Activated CD8-positive, alpha-beta memory T cell treated with anti-CD3 and anti-CD28 coated beads for 48 hours (primary cell): ENCODE measurements around the gene MAP7D1.
A peak's percentile ranks its signal among the peaks of the same experiment; 100 is the strongest.
"Not testable (repeated sequence)": the region's sequence is repeated elsewhere in the genome, so short reads cannot be mapped to it uniquely, and the experiment has no call there.

ENCODE experiments used
- DNase-seq, 3 experiments: peaks; one replicate each; pipeline ENCODE4 v3.0.0-alpha.2; 2020; ENCODE audit warnings: low read depth in 2 of 3, low spot score in 2 of 3

The MAP7D1 gene

GRCh38 chr1:36151134-36151844 is 4.7 kb upstream of the MAP7D1 start:
- DNase-seq = no peak

GRCh38 chr1:36151845-36152203 is 4.1 kb upstream of the MAP7D1 start:
- DNase-seq = no peak

- no peak for DNase-seq
Measured at GRCh38 chr1:36153476-36153875, 2.5 kb upstream of the MAP7D1 start.

GRCh38 chr1:36154335-36154734 is 1.6 kb upstream of the MAP7D1 start:
- no peak for DNase-seq

GRCh38 chr1:36154765-36155407 is 1.1 kb upstream of the MAP7D1 start:
- no peak for DNase-seq

- no peak for DNase-seq
Measured at GRCh38 chr1:36156329-36157114, 562 bp downstream of the MAP7D1 start.

GRCh38 chr1:36157115-36157903 is 1.3 kb downstream of the MAP7D1 start:
- no peak for DNase-seq

- DNase-seq = no peak
Measured at GRCh38 chr1:36157973-36158826, 2.2 kb downstream of the MAP7D1 start.

- not testable (repeated sequence) for DNase-seq
Measured at GRCh38 chr1:36158827-36159252, 2.9 kb downstream of the MAP7D1 start.

- no peak for DNase-seq
Measured at GRCh38 chr1:36159614-36160387, 3.8 kb downstream of the MAP7D1 start.

- DNase-seq = no peak
Measured at GRCh38 chr1:36160388-36160948, 4.5 kb downstream of the MAP7D1 start.

GRCh38 chr1:36160949-36161485 is 5.1 kb downstream of the MAP7D1 start:
- DNase-seq = peak in 2 of 3 experiments; percentile 52 to 61

- DNase-seq = no peak
Measured at GRCh38 chr1:36161641-36162531, 5.9 kb downstream of the MAP7D1 start.

GRCh38 chr1:36162680-36163239 is 6.8 kb downstream of the MAP7D1 start:
- no peak for DNase-seq

- DNase-seq = no peak
Measured at GRCh38 chr1:36163426-36163825, 7.5 kb downstream of the MAP7D1 start.

GRCh38 chr1:36164361-36164760 is 8.4 kb downstream of the MAP7D1 start:
- DNase-seq = no peak

- no peak for DNase-seq
Measured at GRCh38 chr1:36165145-36165544, 9.2 kb downstream of the MAP7D1 start.

GRCh38 chr1:36166136-36166535 is 10.2 kb downstream of the MAP7D1 start:
- no peak for DNase-seq
